Suppressor macrophage treated with lipopolysaccharide for 1 hour (primary cell): Measurements from ENCODE around the gene RBM6.

Source experiments
- DNase-seq, 3 donors: peaks; one replicate each; pipeline ENCODE4 v3.0.0-alpha.2; 2020 to 2022

RBM6 gene

GRCh38 chr3:50100386-50100785 is 160.4 kb downstream of the RBM6 start:
- DNase-seq = no peak

- no peak for DNase-seq
Observed at GRCh38 chr3:50100956-50101845, 161.3 kb downstream of the RBM6 start.

GRCh38 chr3:50102558-50102957 is 162.6 kb downstream of the RBM6 start:
- no peak for DNase-seq

GRCh38 chr3:50111757-50112156 is 171.8 kb downstream of the RBM6 start:
- no peak for DNase-seq

- no peak for DNase-seq
Observed at GRCh38 chr3:50112462-50112861, 172.5 kb downstream of the RBM6 start.

GRCh38 chr3:50117120-50117519 is 177.2 kb downstream of the RBM6 start:
- DNase-seq = no peak

GRCh38 chr3:50118237-50118636 is 178.3 kb downstream of the RBM6 start:
- no peak for DNase-seq

GRCh38 chr3:50119786-50120185 is 179.8 kb downstream of the RBM6 start:
- DNase-seq = no peak

GRCh38 chr3:50120364-50121071 is 180.6 kb downstream of the RBM6 start:
- no peak for DNase-seq

GRCh38 chr3:50121072-50122032 is 181.4 kb downstream of the RBM6 start:
- peak; percentile 70 to 88 (median 77) for DNase-seq

- no peak for DNase-seq
Observed at GRCh38 chr3:50122071-50122470, 182.1 kb downstream of the RBM6 start.

GRCh38 chr3:50122661-50123391 is 182.9 kb downstream of the RBM6 start:
- DNase-seq = no peak

GRCh38 chr3:50123394-50124051 is 183.6 kb downstream of the RBM6 start:
- DNase-seq = no peak

- DNase-seq = no peak
Observed at GRCh38 chr3:50124052-50124799, 184.3 kb downstream of the RBM6 start.

GRCh38 chr3:50124800-50125178 is 184.8 kb downstream of the RBM6 start:
- DNase-seq = no peak

GRCh38 chr3:50125541-50126286 is 185.8 kb downstream of the RBM6 start:
- no peak for DNase-seq

GRCh38 chr3:50126287-50127211 is 186.6 kb downstream of the RBM6 start:
- no peak for DNase-seq
